Ishikawa (cell line): ENCODE measurements around the gene TMSB4X.
A peak's percentile ranks its signal among the peaks of the same experiment; 100 is the strongest.

Source experiments
- CEBPB ChIP-seq: IDR thresholded peaks from 2 replicates; pipeline ENCODE4 v1.6.1; 2012
- CREB1 ChIP-seq: IDR thresholded peaks from 2 replicates; pipeline ENCODE4 v1.6.1; 2012; ENCODE audit warnings: low read depth
- EGR1 ChIP-seq: IDR thresholded peaks from 2 replicates; pipeline ENCODE4 v1.6.1; 2012
- EP300 ChIP-seq: IDR thresholded peaks from 2 replicates; pipeline ENCODE4 v1.6.1; 2012; ENCODE audit warnings: borderline replicate concordance
- FOXM1 ChIP-seq: IDR thresholded peaks from 2 replicates; pipeline ENCODE4 v1.6.1; 2012; ENCODE audit warnings: low read depth, borderline replicate concordance
- NFIC ChIP-seq: IDR thresholded peaks from 2 replicates; pipeline ENCODE4 v1.6.1; 2012
- RAD21 ChIP-seq: IDR thresholded peaks from 2 replicates; pipeline ENCODE4 v1.6.1; 2012; ENCODE audit warnings: low read depth
- TAF1 ChIP-seq: IDR thresholded peaks from 2 replicates; pipeline ENCODE4 v1.6.1; 2012; ENCODE audit warnings: low read depth, mild to moderate bottlenecking
- TCF12 ChIP-seq: IDR thresholded peaks from 2 replicates; pipeline ENCODE4 v1.6.1; 2012; ENCODE audit warnings: low read depth
- TEAD4 ChIP-seq: IDR thresholded peaks from 2 replicates; pipeline ENCODE4 v1.6.1; 2012
- YY1 ChIP-seq: IDR thresholded peaks from 2 replicates; pipeline ENCODE4 v1.6.1; 2012; ENCODE audit warnings: low read depth
- ZBTB7A ChIP-seq: IDR thresholded peaks from 2 replicates; pipeline ENCODE4 v1.6.1; 2012; ENCODE audit warnings: low read depth
- TF ChIP-seq, protein P1 (sequence below): IDR thresholded peaks from 2 replicates; pipeline ENCODE4 v1.6.1; 2012
- TF ChIP-seq, protein P2 (sequence below): IDR thresholded peaks from 2 replicates; pipeline ENCODE4 v1.6.1; 2012
- TF ChIP-seq, protein P3 (sequence below): IDR thresholded peaks from 2 replicates; pipeline ENCODE4 v1.6.1; 2012; ENCODE audit warnings: low read depth, mild to moderate bottlenecking

The TMSB4X gene

DNA sequence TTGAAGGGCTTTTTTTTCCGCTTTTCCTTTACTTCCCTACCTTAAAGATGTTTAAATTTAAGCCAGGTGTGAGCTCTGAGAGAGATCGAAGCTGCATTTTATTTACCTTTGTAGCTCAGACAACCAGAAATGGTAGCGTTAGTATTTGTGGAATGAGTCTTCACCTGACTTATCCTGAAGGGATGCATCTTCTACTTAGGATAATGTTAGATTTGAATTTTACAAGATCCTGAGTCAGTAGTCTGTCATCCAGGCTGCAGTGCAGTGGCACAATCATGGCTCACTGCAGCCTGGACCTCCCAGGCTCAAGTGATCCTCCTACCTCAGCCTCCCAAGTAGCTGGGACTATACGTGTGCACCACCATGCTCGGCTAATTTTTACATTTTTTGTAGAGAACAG is 26.2 kb downstream of the TMSB4X start:
- TF ChIP-seq CEBPB (no peak), YY1 (no peak), FOXM1 (no peak), EGR1 (no peak), RAD21 (no peak), CREB1 (no peak), ZBTB7A (no peak)
- TF ChIP-seq, protein P1, sequence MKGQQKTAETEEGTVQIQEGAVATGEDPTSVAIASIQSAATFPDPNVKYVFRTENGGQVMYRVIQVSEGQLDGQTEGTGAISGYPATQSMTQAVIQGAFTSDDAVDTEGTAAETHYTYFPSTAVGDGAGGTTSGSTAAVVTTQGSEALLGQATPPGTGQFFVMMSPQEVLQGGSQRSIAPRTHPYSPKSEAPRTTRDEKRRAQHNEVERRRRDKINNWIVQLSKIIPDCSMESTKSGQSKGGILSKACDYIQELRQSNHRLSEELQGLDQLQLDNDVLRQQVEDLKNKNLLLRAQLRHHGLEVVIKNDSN, result no peak

DNA sequence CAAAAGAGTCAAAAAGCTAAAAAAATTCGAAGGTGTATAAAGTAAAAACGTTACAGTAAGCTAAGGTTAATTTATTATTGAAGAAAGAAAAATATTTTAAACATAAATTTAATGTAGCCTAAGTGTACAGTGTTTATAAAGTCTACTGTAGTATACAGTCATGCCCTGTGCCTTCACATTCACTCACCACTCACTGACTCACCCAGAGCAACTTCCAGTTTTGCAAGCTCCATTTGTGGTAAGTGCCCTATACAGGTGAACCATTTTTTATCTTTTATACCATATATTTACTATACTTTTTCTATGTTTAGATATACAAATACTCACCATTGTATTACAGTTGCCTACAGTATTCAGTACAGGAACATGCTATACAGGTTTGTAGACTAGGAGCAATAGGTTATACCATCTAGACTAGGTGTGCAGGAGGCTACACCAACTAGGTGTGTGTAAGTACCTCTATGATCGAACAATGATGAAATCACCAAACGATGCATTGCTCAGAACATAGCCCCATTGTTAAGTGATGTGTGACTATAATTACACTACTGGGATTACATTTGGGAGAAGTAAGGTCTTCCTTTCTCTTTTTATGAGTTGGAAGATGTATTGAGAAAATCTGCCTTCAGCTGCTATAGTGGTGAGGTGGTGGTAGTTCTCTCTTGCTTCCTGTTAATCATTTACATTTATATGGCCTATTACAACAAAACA is 27.2 kb downstream of the TMSB4X start:
- no peak for TF ChIP-seq TEAD4
- no peak for TF ChIP-seq EP300
- TF ChIP-seq ZBTB7A, result no peak
- TF ChIP-seq, protein P2, sequence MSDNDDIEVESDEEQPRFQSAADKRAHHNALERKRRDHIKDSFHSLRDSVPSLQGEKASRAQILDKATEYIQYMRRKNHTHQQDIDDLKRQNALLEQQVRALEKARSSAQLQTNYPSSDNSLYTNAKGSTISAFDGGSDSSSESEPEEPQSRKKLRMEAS, result no peak
- TF ChIP-seq TAF1, result no peak
- TF ChIP-seq CEBPB, result no peak
- TF ChIP-seq RAD21, result no peak
- no peak for TF ChIP-seq YY1
- TF ChIP-seq, protein P3, sequence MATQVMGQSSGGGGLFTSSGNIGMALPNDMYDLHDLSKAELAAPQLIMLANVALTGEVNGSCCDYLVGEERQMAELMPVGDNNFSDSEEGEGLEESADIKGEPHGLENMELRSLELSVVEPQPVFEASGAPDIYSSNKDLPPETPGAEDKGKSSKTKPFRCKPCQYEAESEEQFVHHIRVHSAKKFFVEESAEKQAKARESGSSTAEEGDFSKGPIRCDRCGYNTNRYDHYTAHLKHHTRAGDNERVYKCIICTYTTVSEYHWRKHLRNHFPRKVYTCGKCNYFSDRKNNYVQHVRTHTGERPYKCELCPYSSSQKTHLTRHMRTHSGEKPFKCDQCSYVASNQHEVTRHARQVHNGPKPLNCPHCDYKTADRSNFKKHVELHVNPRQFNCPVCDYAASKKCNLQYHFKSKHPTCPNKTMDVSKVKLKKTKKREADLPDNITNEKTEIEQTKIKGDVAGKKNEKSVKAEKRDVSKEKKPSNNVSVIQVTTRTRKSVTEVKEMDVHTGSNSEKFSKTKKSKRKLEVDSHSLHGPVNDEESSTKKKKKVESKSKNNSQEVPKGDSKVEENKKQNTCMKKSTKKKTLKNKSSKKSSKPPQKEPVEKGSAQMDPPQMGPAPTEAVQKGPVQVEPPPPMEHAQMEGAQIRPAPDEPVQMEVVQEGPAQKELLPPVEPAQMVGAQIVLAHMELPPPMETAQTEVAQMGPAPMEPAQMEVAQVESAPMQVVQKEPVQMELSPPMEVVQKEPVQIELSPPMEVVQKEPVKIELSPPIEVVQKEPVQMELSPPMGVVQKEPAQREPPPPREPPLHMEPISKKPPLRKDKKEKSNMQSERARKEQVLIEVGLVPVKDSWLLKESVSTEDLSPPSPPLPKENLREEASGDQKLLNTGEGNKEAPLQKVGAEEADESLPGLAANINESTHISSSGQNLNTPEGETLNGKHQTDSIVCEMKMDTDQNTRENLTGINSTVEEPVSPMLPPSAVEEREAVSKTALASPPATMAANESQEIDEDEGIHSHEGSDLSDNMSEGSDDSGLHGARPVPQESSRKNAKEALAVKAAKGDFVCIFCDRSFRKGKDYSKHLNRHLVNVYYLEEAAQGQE, result no peak
- no peak for TF ChIP-seq EGR1
- TF ChIP-seq FOXM1, result no peak
- TF ChIP-seq CREB1, result no peak
- TF ChIP-seq TCF12, result no peak
- TF ChIP-seq, protein P1, result no peak
- no peak for TF ChIP-seq NFIC

DNA sequence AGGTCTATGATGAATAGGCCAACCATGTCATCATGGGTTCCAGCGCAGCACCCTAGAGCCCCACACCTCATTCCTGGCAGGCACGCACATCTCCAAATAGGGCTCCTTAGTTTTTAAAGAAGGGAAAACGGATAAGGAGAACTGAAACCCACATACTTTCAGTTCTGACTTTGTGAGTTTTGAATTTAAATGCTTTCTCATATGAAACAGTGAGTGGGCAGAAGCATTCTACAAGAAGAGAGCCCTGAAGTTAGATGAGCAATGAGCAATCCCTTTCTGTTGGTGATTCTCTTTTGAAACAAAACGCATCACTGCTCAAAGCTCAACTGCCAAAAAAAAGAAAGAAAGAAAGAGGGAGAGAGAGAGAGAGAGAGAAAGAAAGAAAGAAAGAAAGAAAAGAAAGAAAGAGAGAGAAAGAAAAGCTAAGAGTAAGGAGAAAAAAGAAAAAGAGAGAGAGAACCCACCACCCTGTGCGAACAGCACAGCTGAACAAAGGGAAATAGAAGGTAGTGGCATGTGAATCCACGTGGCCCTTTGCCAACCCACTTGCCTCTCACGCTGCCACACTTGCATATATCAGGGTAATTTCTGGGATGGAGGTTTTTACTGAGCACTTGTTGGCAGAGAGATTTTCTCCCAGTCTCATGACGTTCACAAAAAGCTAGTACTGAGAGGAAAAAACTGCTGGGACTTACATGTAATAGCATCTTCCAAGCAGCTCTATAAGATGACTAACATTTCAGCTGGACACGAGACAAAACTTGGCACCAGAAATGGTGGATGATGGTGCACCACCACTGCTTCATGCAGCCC is 31.0 kb downstream of the TMSB4X start:
- TF ChIP-seq TCF12, result no peak
- no peak for TF ChIP-seq EGR1
- no peak for TF ChIP-seq CREB1
- TF ChIP-seq, protein P2, result no peak
- no peak for TF ChIP-seq YY1
- no peak for TF ChIP-seq TEAD4
- TF ChIP-seq, protein P3, result no peak
- no peak for TF ChIP-seq EP300
- TF ChIP-seq ZBTB7A, result no peak
- TF ChIP-seq FOXM1, result no peak
- no peak for TF ChIP-seq TAF1
- TF ChIP-seq RAD21, result no peak
- TF ChIP-seq CEBPB, result no peak
- TF ChIP-seq NFIC, result no peak
- TF ChIP-seq, protein P1, result no peak

DNA sequence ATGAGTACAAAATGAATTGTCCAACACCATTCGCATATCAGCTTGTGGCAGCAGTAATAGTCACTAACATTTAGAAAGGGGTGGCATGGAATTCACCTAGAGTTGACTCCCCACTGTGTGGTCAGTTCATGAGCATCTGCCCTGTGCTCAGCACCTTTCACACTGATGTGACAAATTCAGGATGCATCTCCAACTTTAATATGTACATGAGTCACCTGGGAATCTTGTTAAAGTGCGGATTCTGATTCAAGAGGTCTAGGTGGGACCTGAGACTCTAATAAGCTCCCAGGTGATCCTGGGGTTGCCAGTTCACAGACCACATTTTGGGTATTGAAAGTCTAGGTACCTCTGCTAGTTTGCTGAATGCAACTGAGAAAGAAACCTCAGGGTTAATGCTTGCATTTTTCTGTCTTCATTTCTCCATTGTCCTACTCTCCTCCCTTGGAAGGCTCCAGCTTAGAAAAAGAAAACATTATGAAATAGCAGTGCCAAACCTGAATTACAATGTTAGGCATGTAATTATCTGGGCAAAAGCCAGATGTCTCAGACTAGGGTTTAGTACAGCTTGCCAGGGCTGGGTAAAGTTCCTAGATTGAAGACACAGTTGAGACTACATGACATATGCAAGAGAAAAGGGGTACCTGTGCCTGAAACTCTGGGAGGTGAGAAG is 32.7 kb downstream of the TMSB4X start:
- TF ChIP-seq CEBPB (peak; percentile 38; the same call in 1 of the 2 replicates), TAF1 (no peak), NFIC (peak; percentile 43; the same call in 1 of the 2 replicates), RAD21 (no peak), EP300 (no peak), FOXM1 (no peak), ZBTB7A (no peak)
- TF ChIP-seq, protein P1, result no peak
